Stimulated activated CD4-positive, alpha-beta T cell treated with anti-CD3 and anti-CD28 coated beads, Interleukin-4, amount 100 ng/mL, for 24 hours (primary cell): ENCODE measurements around the gene RAB6D.
"Not testable (repeated sequence)": the region's sequence is repeated elsewhere in the genome, so short reads cannot be mapped to it uniquely, and the experiment has no call there.

Experiments
- DNase-seq: peaks from one replicate; pipeline ENCODE4 v3.0.0-alpha.2; 2020

RAB6D gene

GRCh38 chr2:131363213-131363612 is 755 bp downstream of the RAB6D start:
- not testable (repeated sequence) for DNase-seq

GRCh38 chr2:131361773-131362172 is 2.2 kb downstream of the RAB6D start:
- not testable (repeated sequence) for DNase-seq

- DNase-seq = not testable (repeated sequence)
Measured at GRCh38 chr2:131353167-131353697, 10.7 kb downstream of the RAB6D start.

DNA sequence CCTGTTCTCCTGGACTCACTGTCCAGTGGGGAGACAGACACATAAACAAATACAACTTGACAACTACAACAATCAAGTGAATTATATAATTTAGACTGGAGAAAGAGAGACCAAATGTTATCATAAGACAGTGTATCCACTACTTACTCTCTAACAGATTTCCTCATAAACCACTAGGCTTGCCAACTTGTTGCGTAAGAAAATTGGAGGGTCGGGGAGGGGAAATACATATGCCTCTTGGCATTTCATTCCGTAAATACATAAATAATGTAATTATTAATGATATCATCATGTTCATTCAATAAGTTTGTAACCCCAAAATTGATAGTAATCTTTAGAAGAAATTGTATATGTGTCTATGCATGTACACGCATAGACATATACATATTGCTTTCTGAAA is 14.9 kb downstream of the RAB6D start:
- no peak for DNase-seq

DNA sequence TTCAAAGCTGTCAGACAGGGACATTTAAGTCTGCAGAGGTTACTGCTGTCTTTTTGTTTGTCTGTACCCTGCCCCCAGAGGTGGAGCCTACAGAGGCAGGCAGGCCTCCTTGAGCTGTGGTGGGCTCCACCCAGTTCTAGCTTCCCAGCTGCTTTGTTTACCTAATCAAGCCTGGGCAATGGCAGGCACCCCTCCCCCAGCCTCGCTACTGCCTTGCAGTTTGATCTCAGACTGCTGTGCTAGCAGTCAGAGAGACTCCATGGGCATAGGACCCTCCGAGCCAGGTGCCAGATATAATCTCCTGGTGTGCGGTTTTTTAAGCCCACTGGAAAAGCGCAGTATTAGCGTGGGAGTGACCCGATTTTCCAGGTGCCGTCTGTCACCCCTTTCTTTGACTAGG is 16.9 kb downstream of the RAB6D start:
- not testable (repeated sequence) for DNase-seq

GRCh38 chr2:131339307-131339706 is 24.7 kb downstream of the RAB6D start:
- not testable (repeated sequence) for DNase-seq

- DNase-seq = peak; percentile 8
Measured at GRCh38 chr2:131335319-131335718, 28.6 kb downstream of the RAB6D start.

- not testable (repeated sequence) for DNase-seq
Measured at GRCh38 chr2:131332709-131333108, 31.3 kb downstream of the RAB6D start.

DNA sequence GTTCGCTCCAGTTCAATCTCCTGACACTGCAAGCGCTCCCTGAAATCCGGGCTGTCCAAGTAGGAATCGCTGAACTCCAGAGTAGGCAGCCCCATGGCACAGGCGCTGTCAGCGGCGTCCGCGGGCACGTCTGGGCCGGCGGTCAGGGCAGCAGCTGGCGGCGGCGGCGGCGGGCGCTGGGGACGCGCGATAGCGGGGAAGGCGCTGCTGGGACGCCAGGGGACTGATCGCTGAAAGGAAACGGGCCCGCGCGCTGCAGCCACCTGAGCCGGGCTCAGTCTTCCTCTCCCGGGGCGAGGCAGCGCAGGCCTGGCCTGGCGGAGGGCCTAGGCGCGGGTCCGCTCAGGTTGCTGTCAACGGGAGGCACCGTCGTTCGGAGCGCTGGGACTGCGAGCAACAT is 33.0 kb downstream of the RAB6D start:
- DNase-seq = not testable (repeated sequence)

DNA sequence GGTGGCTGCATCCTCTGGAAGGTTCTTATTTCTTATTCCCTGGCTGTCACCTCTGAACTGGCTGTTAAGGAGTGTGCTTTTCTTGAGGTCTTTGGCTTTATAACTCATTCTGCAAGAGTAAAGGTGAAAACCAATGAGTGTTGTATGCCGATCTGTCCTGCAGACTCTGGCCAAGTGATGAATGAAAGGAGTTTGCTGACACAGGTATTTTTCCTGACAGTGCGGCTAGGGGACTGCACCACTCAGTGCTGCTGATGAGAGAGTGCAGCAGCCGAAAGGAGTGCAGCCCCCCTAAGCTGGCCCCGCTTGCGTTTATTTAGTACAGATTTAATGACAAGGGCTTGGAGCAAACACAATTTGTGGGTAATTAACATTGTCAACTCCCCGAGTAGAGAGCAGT is 41.8 kb downstream of the RAB6D start:
- DNase-seq = no peak

DNA sequence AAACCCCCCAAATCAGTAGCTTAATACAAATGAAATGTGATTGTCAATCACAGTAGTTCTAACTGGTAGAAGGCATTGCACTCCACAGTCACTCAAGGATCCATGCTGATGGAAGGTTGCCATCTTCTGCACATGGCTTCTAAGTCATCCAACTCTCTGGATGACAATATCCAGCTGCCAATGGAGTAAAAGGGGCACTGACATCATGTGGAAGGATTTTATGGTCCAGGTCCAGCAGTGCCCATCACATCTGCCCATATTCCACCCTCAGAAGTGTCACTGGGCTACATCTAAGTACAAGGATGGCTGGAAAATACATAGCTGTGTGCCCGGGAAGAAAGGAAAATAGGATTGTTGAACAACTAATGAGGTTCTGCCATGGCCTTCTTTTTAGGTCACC is 42.6 kb downstream of the RAB6D start:
- DNase-seq = not testable (repeated sequence)

DNA sequence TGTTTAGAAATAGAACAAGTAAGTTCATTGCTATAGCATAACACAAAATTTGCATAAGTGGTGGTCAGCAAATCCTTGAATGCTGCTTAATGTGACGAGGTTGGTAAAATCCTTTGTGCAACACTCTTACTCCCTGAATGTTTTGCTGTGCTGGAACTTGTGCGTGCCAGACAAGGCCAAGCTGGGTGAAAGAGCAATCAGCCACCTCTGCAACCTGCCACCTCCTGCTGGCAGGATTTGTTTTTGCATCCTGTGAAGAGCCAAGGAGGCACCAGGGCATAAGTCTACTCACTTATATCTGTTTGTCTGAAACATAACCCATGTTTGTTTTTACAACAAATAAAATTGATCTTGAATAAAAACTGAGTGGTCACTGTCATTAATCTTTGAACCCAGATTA is 53.0 kb downstream of the RAB6D start:
- not testable (repeated sequence) for DNase-seq
